D721Med (cell line): ENCODE results near the gene LMLN.

Source experiments
- DNase-seq: peaks from one replicate; pipeline ENCODE4 v3.0.0; 2011; ENCODE audit warnings: low spot score; ENCODE audit not compliant: insufficient read length
- FAIRE-seq: peaks from 2 replicates; lab custom pipeline; 2011; peaks lifted over from hg19 to GRCh38; lab: Jason Lieb, UNC
- CTCF ChIP-seq: IDR thresholded peaks from 2 replicates; pipeline ENCODE4 v1.5.1; 2012; ENCODE audit warnings: mild to moderate bottlenecking, control low read depth; ENCODE audit not compliant: insufficient read depth; ENCODE audit errors: missing control alignments

Gene LMLN

GRCh38 chr3:197936819-197937384, 23.1 kb upstream of the LMLN start:
- no peak for TF ChIP-seq CTCF
- DNase-seq (no peak), FAIRE-seq (no peak)

GRCh38 chr3:197940745-197941384, 19.2 kb upstream of the LMLN start:
- no peak for TF ChIP-seq CTCF
- no peak for FAIRE-seq
- DNase-seq: no peak

DNA sequence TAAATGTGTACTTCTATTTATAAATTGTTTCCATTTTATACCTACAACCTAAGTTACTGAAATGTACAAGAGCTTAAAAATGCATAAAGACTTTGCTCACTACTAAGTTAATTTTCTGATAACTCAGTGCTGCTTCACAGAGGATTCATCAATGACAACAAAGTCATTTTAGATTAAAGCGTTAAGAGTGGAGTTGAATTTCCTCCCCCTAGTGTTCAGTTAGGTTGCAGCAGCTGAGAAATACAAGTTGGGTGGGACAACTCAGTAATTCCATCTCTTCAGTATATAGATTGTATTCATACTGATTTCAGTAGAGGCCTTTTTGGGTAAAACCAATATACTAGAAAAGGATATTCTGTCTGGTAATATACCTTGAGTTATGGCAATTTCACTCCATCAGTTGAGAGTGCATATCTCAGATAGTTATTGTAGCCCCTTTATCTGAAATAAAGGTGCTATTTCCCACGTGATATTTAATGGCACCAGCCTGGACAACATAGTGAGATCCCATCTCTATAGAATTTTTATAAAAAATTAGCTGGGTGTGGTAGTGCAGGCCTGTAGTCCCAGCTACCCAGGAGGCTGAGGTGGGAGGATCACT, 17.0 kb upstream of the LMLN start:
- FAIRE-seq (peak; percentile 56), DNase-seq (no peak)
- peak; percentile 76 for TF ChIP-seq CTCF

DNA sequence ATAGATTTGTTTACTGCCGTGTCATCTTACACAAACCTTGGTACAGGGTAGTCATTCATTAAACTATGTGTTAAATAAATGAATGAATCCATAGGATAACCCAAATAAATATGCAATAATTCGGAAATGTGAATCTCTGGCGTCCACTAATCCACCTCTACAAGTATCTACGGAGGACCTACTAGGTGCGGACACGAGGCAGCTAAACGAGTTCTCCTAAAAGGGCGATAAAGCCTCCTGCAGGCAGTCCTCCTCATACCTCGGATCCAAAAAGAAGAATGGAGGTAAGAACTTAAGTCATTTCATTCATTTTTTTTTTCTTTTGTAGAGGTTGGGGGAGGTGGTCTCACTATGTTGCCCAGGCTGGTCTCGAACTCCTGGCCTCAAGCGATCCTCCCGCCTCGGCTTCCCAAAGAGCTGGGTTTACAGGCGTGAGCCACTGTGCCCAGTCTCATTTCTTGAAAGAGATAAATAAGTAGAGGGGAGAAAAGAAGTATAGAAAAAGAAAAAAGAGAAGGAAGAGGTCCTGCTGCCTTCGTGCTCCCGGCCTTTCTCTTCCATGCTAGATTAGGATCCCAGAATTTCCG, 10.7 kb upstream of the LMLN start:
- FAIRE-seq (no peak), DNase-seq (no peak)
- no peak for TF ChIP-seq CTCF

DNA sequence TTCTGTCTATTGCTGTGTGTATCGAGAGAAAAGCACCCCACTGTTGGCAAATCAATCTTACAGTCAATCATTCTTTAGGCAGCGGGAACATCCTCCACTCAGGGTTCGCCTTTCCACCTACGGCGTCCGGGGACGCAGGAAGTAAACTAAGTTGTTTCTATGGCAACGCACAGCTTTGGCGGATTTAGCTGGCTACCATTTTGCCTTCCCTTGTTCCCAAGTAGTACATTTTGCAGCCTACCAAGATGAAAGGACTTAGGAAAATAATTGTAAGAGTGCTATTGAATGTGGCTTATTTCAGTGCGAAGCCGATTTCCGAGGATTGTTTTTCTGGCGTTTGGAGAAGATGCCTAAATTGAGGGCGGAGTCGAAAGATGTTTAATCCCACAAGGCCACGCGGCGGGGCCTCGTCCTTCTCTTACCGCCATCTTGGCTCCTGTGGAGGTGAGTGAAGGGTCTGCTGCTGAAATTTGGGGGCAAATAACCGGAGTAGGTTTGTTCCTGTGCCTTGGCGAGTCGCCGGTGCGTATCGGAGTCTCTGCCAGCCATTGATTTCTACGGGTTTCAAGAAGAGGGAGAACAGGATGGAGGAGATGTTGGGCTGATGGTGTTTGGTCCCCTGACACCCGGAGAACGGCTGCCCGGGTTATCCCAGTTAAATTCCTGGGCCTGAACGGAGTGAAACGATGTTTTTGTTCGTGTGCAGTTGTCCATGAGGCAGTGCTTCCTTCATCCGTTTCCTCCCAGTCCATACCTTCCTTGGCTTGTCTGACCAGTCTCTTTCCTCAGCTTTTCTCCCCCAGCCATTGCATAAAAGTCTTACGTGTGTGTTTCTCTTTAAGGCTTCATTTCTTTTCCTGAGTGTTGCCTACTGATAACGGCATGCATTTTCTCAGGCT, 10.0 kb upstream of the LMLN start, which contains the start of gene RPL35A:
Gene RPL35A, plus strand, starts transcription at position 413 of the 899 bp plus-strand sequence. CDS start 778 bp downstream, outside the sequence.
- no peak for TF ChIP-seq CTCF
- peak; percentile 46 for DNase-seq
- FAIRE-seq: no peak

- DNase-seq (no peak), FAIRE-seq (no peak)
- TF ChIP-seq CTCF: no peak
Measured at GRCh38 chr3:197950677-197951061, 9.3 kb upstream of the LMLN start.
